ENCODE data around the gene PDIA5.

PDIA5 gene

GRCh38 chr3:123129532-123129931 is 62.7 kb downstream of the PDIA5 start:
- DNase-seq (ENCODE audit: low read depth): no peak
- no peak overlapping the region for H3K4me3 ChIP-seq (ENCODE audit: low read length)
- TF ChIP-seq, protein P1, sequence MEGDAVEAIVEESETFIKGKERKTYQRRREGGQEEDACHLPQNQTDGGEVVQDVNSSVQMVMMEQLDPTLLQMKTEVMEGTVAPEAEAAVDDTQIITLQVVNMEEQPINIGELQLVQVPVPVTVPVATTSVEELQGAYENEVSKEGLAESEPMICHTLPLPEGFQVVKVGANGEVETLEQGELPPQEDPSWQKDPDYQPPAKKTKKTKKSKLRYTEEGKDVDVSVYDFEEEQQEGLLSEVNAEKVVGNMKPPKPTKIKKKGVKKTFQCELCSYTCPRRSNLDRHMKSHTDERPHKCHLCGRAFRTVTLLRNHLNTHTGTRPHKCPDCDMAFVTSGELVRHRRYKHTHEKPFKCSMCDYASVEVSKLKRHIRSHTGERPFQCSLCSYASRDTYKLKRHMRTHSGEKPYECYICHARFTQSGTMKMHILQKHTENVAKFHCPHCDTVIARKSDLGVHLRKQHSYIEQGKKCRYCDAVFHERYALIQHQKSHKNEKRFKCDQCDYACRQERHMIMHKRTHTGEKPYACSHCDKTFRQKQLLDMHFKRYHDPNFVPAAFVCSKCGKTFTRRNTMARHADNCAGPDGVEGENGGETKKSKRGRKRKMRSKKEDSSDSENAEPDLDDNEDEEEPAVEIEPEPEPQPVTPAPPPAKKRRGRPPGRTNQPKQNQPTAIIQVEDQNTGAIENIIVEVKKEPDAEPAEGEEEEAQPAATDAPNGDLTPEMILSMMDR (IDR thresholded peaks at IDR 0.05; ENCODE audit: insufficient read depth, low read depth, low read length, missing control alignments): no peak

- DNase-seq (ENCODE audit: low read depth): no peak
- no peak overlapping the region for H3K4me3 ChIP-seq (ENCODE audit: low read length)
- TF ChIP-seq, protein P1 (IDR thresholded peaks at IDR 0.05; ENCODE audit: insufficient read depth, low read depth, low read length, missing control alignments): no peak
Observed at GRCh38 chr3:123130079-123130750, 63.4 kb downstream of the PDIA5 start.

DNA sequence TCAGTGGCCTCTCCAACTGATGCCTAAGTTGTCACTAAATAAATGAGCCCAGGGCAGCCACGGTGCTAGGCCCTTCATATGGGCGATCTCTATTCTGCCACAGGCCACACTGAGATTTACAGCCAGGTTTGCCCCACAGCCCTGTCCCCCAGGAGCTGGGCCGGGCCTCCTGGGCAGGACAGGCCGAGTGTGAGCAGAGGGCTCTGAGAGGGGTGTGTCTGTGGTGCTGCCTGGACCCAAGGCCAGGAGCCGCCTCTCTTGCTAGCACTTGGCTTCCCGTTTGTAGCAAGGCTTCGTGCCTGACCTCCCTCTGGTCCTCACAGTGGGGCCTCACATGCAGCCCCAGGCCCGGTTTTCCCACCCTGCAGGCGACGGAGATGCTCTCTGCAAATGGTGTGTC is 67.8 kb downstream of the PDIA5 start:
- no peak for DNase-seq (ENCODE audit: low read depth)
- TF ChIP-seq, protein P1 (IDR thresholded peaks at IDR 0.05; ENCODE audit: insufficient read depth, low read depth, low read length, missing control alignments): no peak
- H3K4me3 ChIP-seq (ENCODE audit: low read length): no peak overlapping the region

- DNase-seq (ENCODE audit: low read depth): no peak
- H3K4me3 ChIP-seq (ENCODE audit: low read length): no peak overlapping the region
- TF ChIP-seq, protein P1 (IDR thresholded peaks at IDR 0.05; ENCODE audit: insufficient read depth, low read depth, low read length, missing control alignments): no peak
Observed at GRCh38 chr3:123137001-123137400, 70.2 kb downstream of the PDIA5 start.

- TF ChIP-seq, protein P1 (IDR thresholded peaks at IDR 0.05; ENCODE audit: insufficient read depth, low read depth, low read length, missing control alignments): no peak
- no peak overlapping the region for H3K4me3 ChIP-seq (ENCODE audit: low read length)
- no peak for DNase-seq (ENCODE audit: low read depth)
Observed at GRCh38 chr3:123138839-123139444, 72.1 kb downstream of the PDIA5 start.

GRCh38 chr3:123139522-123139921 is 72.7 kb downstream of the PDIA5 start:
- DNase-seq (ENCODE audit: low read depth): no peak
- no peak overlapping the region for H3K4me3 ChIP-seq (ENCODE audit: low read length)
- TF ChIP-seq, protein P1 (IDR thresholded peaks at IDR 0.05; ENCODE audit: insufficient read depth, low read depth, low read length, missing control alignments): no peak

GRCh38 chr3:123140550-123140949 is 73.7 kb downstream of the PDIA5 start:
- no peak overlapping the region for H3K4me3 ChIP-seq (ENCODE audit: low read length)
- TF ChIP-seq, protein P1 (IDR thresholded peaks at IDR 0.05; ENCODE audit: insufficient read depth, low read depth, low read length, missing control alignments): no peak
- no peak for DNase-seq (ENCODE audit: low read depth)

All from epithelial cell of esophagus (primary cell).